SK-N-SH (cell line): ENCODE data around the gene HHAT. TPM values are rescaled to one million over a fixed set of nuclear protein-coding genes. Genes with fewer than 3 reads are reported as not detected.
A peak's percentile ranks its signal among the peaks of the same experiment; 100 is the strongest.

Source experiments
- CTCF ChIA-PET: fragments of 300-600, 350-600 bp; formaldehyde crosslinking; extraction: SDS; loops from one replicate; lab custom pipeline; 2021; lab: Yijun Ruan, JAX
- POLR2A ChIA-PET: fragments of 350-600 bp; sonication (Branson Sonifier 250); formaldehyde crosslinking; extraction: SDS; loops from one replicate; lab custom pipeline; 2020; ENCODE audit warnings: antibody characterized with exemption, inconsistent platforms; lab: Yijun Ruan, JAX
- DNase-seq: peaks from one replicate; pipeline ENCODE4 v3.0.0; 2012
- H2AFZ ChIP-seq: fragments of 200-600 bp; sonication (generic); 2 replicates; pipeline ENCODE4 v1.8.1; 2016; ENCODE audit warnings: antibody characterized with exemption, mild to moderate bottlenecking, low read depth
- H3F3A ChIP-seq: fragments of 200-600 bp; sonication (generic); replicated peaks from 2 replicates; pipeline ENCODE3; 2016; ENCODE audit warnings: antibody characterized with exemption, mild to moderate bottlenecking; ENCODE audit not compliant: insufficient read depth
- H3K27ac ChIP-seq, 2 experiments: fragments of 200-500 bp in 1 of 2; fragments of 200-600 bp in 1 of 2; sonication (Bioruptor generic) in 1 of 2; sonication (generic), shearing (Covaris generic) in 1 of 2; 2 replicates each; pipeline versions ENCODE4 v1.5.1 to v1.6.1; 2014 to 2016; ENCODE audit warnings: low read depth in 2 of 2, inconsistent platforms in 1 of 2, low read length in 1 of 2, mild to moderate bottlenecking in 1 of 2, mixed read lengths in 1 of 2
- H3K27me3 ChIP-seq: fragments of 200-600 bp; sonication (generic), shearing (Covaris generic); 2 replicates; pipeline ENCODE4 v1.6.1; 2016; ENCODE audit warnings: mixed run types; ENCODE audit not compliant: insufficient read depth
- H3K36me3 ChIP-seq, 2 experiments: fragments of 200-500 bp in 1 of 2; fragments of 200-600 bp in 1 of 2; sonication (Bioruptor generic) in 1 of 2; sonication (generic) in 1 of 2; replicated peaks in 1 of 2; 2 replicates each; pipeline versions ENCODE3 to v1.5.1; 2014 to 2016; ENCODE audit warnings: low read length in 1 of 2, mild to moderate bottlenecking in 1 of 2; ENCODE audit not compliant: insufficient read depth in 2 of 2, control insufficient read depth in 1 of 2
- H3K4me1 ChIP-seq, 2 experiments: fragments of 200-500 bp in 1 of 2; fragments of 200-600 bp in 1 of 2; sonication (Bioruptor generic) in 1 of 2; sonication (generic), shearing (Covaris generic) in 1 of 2; 2 replicates each; pipeline versions ENCODE4 v1.5.1 to v1.6.1; 2014 to 2016; ENCODE audit warnings: low read depth in 1 of 2, low read length in 1 of 2, mixed run types in 1 of 2; ENCODE audit not compliant: insufficient read depth in 2 of 2, control insufficient read depth in 1 of 2
- H3K4me2 ChIP-seq: fragments of 200-600 bp; sonication (generic), shearing (Covaris generic); 2 replicates; pipeline ENCODE4 v1.6.1; 2017; ENCODE audit warnings: mixed run types
- H3K4me3 ChIP-seq, 2 experiments: fragments of 200-500 bp in 1 of 2; fragments of 200-600 bp in 1 of 2; sonication (Bioruptor generic) in 1 of 2; sonication (generic), shearing (Covaris generic) in 1 of 2; 2 replicates each; pipeline versions ENCODE4 v1.5.1 to v1.8.1; 2014 to 2016; ENCODE audit warnings: low read depth in 2 of 2, inconsistent platforms in 1 of 2, low read length in 1 of 2, mild to moderate bottlenecking in 1 of 2, mixed read lengths in 1 of 2, moderate library complexity in 1 of 2
- H3K79me2 ChIP-seq: fragments of 200-600 bp; sonication (generic); 2 replicates; pipeline ENCODE4 v1.8.1; 2017; ENCODE audit warnings: mild to moderate bottlenecking; ENCODE audit not compliant: insufficient read depth
- H3K9ac ChIP-seq: fragments of 200-600 bp; sonication (generic); 2 replicates; pipeline ENCODE4 v1.6.1; 2017; ENCODE audit warnings: mixed run types
- H3K9me2 ChIP-seq: fragments of 200-600 bp; sonication (generic); 2 replicates; pipeline ENCODE4 v1.6.1; 2017; ENCODE audit warnings: mixed run types
- H3K9me3 ChIP-seq: fragments of 200-600 bp; sonication (generic); 2 replicates; pipeline ENCODE4 v1.6.1; 2017; ENCODE audit warnings: mixed run types, mild to moderate bottlenecking, moderate library complexity
- H4K20me1 ChIP-seq: fragments of 200-600 bp; sonication (generic); 2 replicates; pipeline ENCODE4 v1.6.1; 2017; ENCODE audit warnings: mild to moderate bottlenecking, mixed run types; ENCODE audit not compliant: insufficient read depth
- CHD2 ChIP-seq: fragments of 150-350 bp; IDR thresholded peaks from 2 replicates; pipeline ENCODE4 v1.6.1; 2018; ENCODE audit warnings: low read length; ENCODE audit not compliant: partially characterized antibody
- EP300 ChIP-seq, 2 experiments: IDR thresholded peaks; 2 replicates each; pipeline versions ENCODE4 v1.4.0 to v1.6.1; 2012; ENCODE audit warnings: borderline replicate concordance in 1 of 2, low read depth in 1 of 2, low read length in 1 of 2
- EZH2phosphoT487 ChIP-seq: fragments of 200-600 bp; sonication (generic); IDR thresholded peaks from 2 replicates; pipeline ENCODE4 v1.6.1; 2017; ENCODE audit warnings: low read depth, mixed run types, mild to moderate bottlenecking, antibody characterized with exemption, moderate library complexity, borderline replicate concordance
- FOSL2 ChIP-seq: IDR thresholded peaks from 2 replicates; pipeline ENCODE4 v1.4.0; 2012; ENCODE audit warnings: low read depth, mild to moderate bottlenecking, moderate library complexity, borderline replicate concordance
- FOXJ3 ChIP-seq: sonication (generic); formaldehyde crosslinking; IDR thresholded peaks from 2 replicates; pipeline ENCODE4 v1.5.1; 2020; ENCODE audit warnings: mild to moderate bottlenecking, missing genetic modification reagents
- GATA2 ChIP-seq: sonication (generic); formaldehyde crosslinking; IDR thresholded peaks from 2 replicates; pipeline ENCODE4 v1.5.0; 2020; ENCODE audit warnings: mild to moderate bottlenecking, missing genetic modification reagents
- MXI1 ChIP-seq: IDR thresholded peaks from 2 replicates; pipeline ENCODE4 v1.6.1; 2012; ENCODE audit warnings: mild to moderate bottlenecking, low read depth, low read length, improper control_type of control experiment
- NRF1 ChIP-seq: IDR thresholded peaks from 2 replicates; pipeline ENCODE4 v1.6.1; 2012; ENCODE audit warnings: low read depth, mild to moderate bottlenecking, low read length
- POLR2AphosphoS5 ChIP-seq: IDR thresholded peaks from 2 replicates; pipeline ENCODE4 v1.6.1; 2012; ENCODE audit warnings: low read depth, low read length
- RAD21 ChIP-seq: IDR thresholded peaks from 2 replicates; pipeline ENCODE4 v1.6.1; 2012; ENCODE audit warnings: mild to moderate bottlenecking, low read length
- RFX5 ChIP-seq: IDR thresholded peaks from 2 replicates; pipeline ENCODE4 v1.6.1; 2012; ENCODE audit warnings: mild to moderate bottlenecking, improper control_type of control experiment, low read length
- RXRA ChIP-seq: IDR thresholded peaks from 2 replicates; pipeline ENCODE4 v1.4.0; 2012; ENCODE audit warnings: low read depth, mild to moderate bottlenecking, borderline replicate concordance
- TCF12 ChIP-seq: IDR thresholded peaks from 2 replicates; pipeline ENCODE4 v1.4.0; 2012
- WGBS: methylation state at CpG from one replicate; pipeline ENCODE4 v1.1.6; 2017; ENCODE audit warnings: low lambda C conversion rate; 5-methylcytosine and 5-hydroxymethylcytosine counted together
- polyA plus RNA-seq, 3 experiments: library from polyadenylated mRNA; depleted of rRNA; stranded (reverse); fragments of >200 nt; gene quantifications; 2 replicates each; pipeline ENCODE4 v1.2.3, GENCODE V29; 2012
- TF ChIP-seq, protein P1 (sequence below): IDR thresholded peaks from 2 replicates; pipeline ENCODE4 v1.4.0; 2012; ENCODE audit warnings: low read depth
- TF ChIP-seq, protein P2 (sequence below): IDR thresholded peaks from 2 replicates; pipeline ENCODE4 v1.4.0; 2012; ENCODE audit warnings: low read depth, borderline replicate concordance
- TF ChIP-seq, protein P3 (sequence below): fragments of 200-600 bp; sonication (generic); IDR thresholded peaks from 2 replicates; pipeline ENCODE4 v1.6.1; 2017; ENCODE audit warnings: antibody characterized with exemption, mild to moderate bottlenecking, moderate library complexity
- TF ChIP-seq, protein P4 (sequence below): fragments of 150-350 bp; IDR thresholded peaks from 2 replicates; pipeline ENCODE4 v1.6.1; 2017; ENCODE audit warnings: antibody characterized with exemption, low read length, low read depth, borderline replicate concordance

Gene HHAT
- polyA plus RNA-seq, 1 of the 3 experiments (the other 2 are of a cell fraction) = 8.1 TPM

DNA sequence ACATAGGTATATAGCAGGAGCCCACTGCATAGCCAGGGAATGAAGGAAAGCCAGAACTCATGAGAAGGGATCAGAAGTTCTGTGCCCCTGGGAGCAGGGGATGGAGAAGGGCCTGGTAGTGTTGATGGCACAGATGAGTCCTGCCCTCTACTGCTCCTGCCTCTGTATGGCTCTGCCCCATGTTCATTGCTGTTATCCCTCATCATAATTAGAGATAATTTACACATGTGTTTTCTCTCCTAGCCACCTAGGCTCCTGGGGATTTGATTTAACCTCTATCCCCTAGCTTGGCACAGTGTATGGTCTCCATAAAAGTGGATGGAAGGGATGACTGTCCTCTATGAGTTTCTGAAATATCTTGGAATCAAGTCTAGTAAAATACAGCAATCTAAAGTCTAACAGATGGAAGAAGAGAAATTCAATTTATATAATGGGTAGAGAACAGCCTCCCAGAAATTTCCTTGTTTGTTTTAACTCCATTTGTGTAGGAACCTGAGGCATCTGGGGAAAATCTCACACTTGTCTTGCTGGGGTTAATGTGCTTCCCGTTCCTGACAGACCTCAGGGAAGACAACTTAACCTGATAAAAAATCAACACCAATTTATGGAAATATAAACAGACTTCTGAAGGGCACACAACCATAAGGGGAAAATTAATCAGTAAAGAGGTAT lies 393.8 kb downstream of the HHAT start (continued):
- TF ChIP-seq EZH2phosphoT487 = no peak
- TF ChIP-seq, protein P1, sequence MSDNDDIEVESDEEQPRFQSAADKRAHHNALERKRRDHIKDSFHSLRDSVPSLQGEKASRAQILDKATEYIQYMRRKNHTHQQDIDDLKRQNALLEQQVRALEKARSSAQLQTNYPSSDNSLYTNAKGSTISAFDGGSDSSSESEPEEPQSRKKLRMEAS = no peak
- TF ChIP-seq, protein P2, sequence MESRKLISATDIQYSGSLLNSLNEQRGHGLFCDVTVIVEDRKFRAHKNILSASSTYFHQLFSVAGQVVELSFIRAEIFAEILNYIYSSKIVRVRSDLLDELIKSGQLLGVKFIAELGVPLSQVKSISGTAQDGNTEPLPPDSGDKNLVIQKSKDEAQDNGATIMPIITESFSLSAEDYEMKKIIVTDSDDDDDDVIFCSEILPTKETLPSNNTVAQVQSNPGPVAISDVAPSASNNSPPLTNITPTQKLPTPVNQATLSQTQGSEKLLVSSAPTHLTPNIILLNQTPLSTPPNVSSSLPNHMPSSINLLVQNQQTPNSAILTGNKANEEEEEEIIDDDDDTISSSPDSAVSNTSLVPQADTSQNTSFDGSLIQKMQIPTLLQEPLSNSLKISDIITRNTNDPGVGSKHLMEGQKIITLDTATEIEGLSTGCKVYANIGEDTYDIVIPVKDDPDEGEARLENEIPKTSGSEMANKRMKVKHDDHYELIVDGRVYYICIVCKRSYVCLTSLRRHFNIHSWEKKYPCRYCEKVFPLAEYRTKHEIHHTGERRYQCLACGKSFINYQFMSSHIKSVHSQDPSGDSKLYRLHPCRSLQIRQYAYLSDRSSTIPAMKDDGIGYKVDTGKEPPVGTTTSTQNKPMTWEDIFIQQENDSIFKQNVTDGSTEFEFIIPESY = no peak
- peak; percentile 76 for TF ChIP-seq GATA2
- no peak for TF ChIP-seq POLR2AphosphoS5
- peak; percentile 67 for TF ChIP-seq RAD21

DNA sequence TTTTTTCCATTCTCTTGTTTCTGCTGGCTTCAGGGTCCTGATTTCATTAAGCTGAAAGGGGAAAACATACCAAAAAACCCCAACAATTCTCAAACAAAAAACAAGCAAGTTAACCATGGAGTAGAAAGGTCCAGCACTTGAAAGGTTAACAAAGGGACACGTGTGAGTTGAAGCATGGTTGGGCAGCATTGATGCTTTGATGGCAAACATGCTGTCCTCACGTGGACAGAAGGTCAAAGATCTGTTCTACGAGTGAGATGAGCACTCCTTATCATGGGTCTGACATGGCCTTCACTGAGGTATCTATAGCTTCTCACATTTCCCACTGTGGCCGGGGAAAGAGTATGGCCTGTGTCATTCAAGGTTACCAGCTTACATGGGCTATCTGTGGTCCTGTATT lies 394.9 kb downstream of the HHAT start:
- ChIA-PET CTCF (interaction anchor here (3.0 to 8.0 kb wide), 2 partner anchors 139 to 411 kb away, joined by 12 to 41 read pairs; partner anchors contain the start of gene KCNH1), POLR2A (interaction anchor here (0.8 kb wide), 1 partner anchor 412 kb away, joined by 3 read pairs; no protein-coding TSS in a partner anchor)
- H3K4me1 ChIP-seq = peaks cover 0 to 27% of the 10 kb centered on the region in 2 experiments; a peak in 2 of 4 replicates
- TF ChIP-seq RFX5 = no peak
- TF ChIP-seq NRF1 = no peak
- TF ChIP-seq, protein P3, sequence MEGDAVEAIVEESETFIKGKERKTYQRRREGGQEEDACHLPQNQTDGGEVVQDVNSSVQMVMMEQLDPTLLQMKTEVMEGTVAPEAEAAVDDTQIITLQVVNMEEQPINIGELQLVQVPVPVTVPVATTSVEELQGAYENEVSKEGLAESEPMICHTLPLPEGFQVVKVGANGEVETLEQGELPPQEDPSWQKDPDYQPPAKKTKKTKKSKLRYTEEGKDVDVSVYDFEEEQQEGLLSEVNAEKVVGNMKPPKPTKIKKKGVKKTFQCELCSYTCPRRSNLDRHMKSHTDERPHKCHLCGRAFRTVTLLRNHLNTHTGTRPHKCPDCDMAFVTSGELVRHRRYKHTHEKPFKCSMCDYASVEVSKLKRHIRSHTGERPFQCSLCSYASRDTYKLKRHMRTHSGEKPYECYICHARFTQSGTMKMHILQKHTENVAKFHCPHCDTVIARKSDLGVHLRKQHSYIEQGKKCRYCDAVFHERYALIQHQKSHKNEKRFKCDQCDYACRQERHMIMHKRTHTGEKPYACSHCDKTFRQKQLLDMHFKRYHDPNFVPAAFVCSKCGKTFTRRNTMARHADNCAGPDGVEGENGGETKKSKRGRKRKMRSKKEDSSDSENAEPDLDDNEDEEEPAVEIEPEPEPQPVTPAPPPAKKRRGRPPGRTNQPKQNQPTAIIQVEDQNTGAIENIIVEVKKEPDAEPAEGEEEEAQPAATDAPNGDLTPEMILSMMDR = no peak
- TF ChIP-seq GATA2 = no peak
- TF ChIP-seq, protein P1 = no peak
- no peak for TF ChIP-seq MXI1
- no peak for TF ChIP-seq TCF12
- TF ChIP-seq, protein P2 = no peak
- TF ChIP-seq RXRA = no peak
- no peak for TF ChIP-seq EP300 (IDR thresholded peaks at IDR 0.05; ENCODE audit: borderline replicate concordance in 1 of 2, low read depth in 1 of 2, low read length in 1 of 2)
- TF ChIP-seq CHD2 = no peak
- no peak for TF ChIP-seq FOSL2
- TF ChIP-seq EZH2phosphoT487 = no peak
- TF ChIP-seq, protein P4, sequence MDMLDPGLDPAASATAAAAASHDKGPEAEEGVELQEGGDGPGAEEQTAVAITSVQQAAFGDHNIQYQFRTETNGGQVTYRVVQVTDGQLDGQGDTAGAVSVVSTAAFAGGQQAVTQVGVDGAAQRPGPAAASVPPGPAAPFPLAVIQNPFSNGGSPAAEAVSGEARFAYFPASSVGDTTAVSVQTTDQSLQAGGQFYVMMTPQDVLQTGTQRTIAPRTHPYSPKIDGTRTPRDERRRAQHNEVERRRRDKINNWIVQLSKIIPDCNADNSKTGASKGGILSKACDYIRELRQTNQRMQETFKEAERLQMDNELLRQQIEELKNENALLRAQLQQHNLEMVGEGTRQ = no peak
- no peak for TF ChIP-seq FOXJ3 (CRISPR knock-in tag)
- no peak for TF ChIP-seq RAD21

More for the DNA sequence above, 394.9 kb downstream of the HHAT start:
- no peaks in the 10 kb centered on the region for H3K9me3 ChIP-seq
- no peak overlapping the region for H2AFZ ChIP-seq
- H3K27me3 ChIP-seq = no peaks in the 10 kb centered on the region
- no peaks in the 10 kb centered on the region for H3K9me2 ChIP-seq
- no peaks in the 10 kb centered on the region for H3F3A ChIP-seq
- H3K79me2 ChIP-seq = no peaks in the 10 kb centered on the region
- no peak overlapping the region for H3K4me3 ChIP-seq
- peak overlapping the region in 1 of 2 experiments; percentile 92; a peak in 2 of 4 replicates for H3K27ac ChIP-seq
- no peaks in the 10 kb centered on the region for H4K20me1 ChIP-seq
- no peak for DNase-seq
- H3K9ac ChIP-seq = no peak overlapping the region
- WGBS = 37% methylated on average over 4 of the region's 4 CpGs
- no peaks in the 10 kb centered on the region for H3K36me3 ChIP-seq
- no peak overlapping the region for H3K4me2 ChIP-seq
